Activated T-cell treated with anti-CD3 and anti-CD28 coated beads, Interleukin-2, amount 50 U/mL, for 72 hours (primary cell): Measurements from ENCODE around the gene B3GNT9. TPM values are rescaled to one million over a fixed set of nuclear protein-coding genes. Genes with fewer than 3 reads are reported as not detected.
"Not testable (repeated sequence)": the region's sequence is repeated elsewhere in the genome, so short reads cannot be mapped to it uniquely, and the experiment has no call there.

ENCODE experiments used
- ATAC-seq, 2 donors: fragments of 150-1000 bp; cut with Tn5 transposase; replicated peaks in 1 of 2; 2 replicates each; pipeline ENCODE4 v1.10.0; 2021; ENCODE audit warnings: moderate library complexity in 2 of 2, mild to moderate bottlenecking in 1 of 2
- DNase-seq, 2 donors: peaks; one replicate each; pipeline ENCODE4 v3.0.0; 2021 to 2022; ENCODE audit warnings: mixed read lengths in 1 of 2
- H3K27ac Mint-ChIP-seq: one replicate; pipeline ENCODE4 v1.8.0; 2022; ENCODE audit warnings: mild to moderate bottlenecking, moderate library complexity, mixed read lengths
- H3K27me3 Mint-ChIP-seq: one replicate; pipeline ENCODE4 v1.8.0; 2022; ENCODE audit warnings: low read depth, mixed read lengths
- H3K36me3 Mint-ChIP-seq, 2 donors: one replicate each; pipeline ENCODE4 v1.8.0; 2022; ENCODE audit warnings: mixed read lengths in 2 of 2, mild to moderate bottlenecking in 1 of 2; ENCODE audit not compliant: insufficient read depth in 2 of 2
- H3K4me1 Mint-ChIP-seq: one replicate; pipeline ENCODE4 v1.8.0; 2022; ENCODE audit warnings: low read depth, mixed read lengths
- H3K4me3 Mint-ChIP-seq, 2 donors: one replicate each; pipeline ENCODE4 v1.8.0; 2022; ENCODE audit warnings: mild to moderate bottlenecking in 2 of 2, mixed read lengths in 2 of 2, moderate library complexity in 2 of 2
- H3K9me3 Mint-ChIP-seq, 2 donors: one replicate each; pipeline ENCODE4 v1.8.0; 2022; ENCODE audit warnings: mixed read lengths in 2 of 2
- total RNA-seq, 2 donors: library from RNA; stranded (reverse); gene quantifications; one replicate each; pipeline ENCODE4 v1.2.3, GENCODE V29; 2022

The B3GNT9 gene
- total RNA-seq, 2 donors from 2014 or later: 5.7 to 7.5 TPM

GRCh38 chr16:67122799-67123198, 28.0 kb downstream of the B3GNT9 start:
- H3K27ac Mint-ChIP-seq, H3K9me3 Mint-ChIP-seq, H3K27me3 Mint-ChIP-seq, H3K4me3 Mint-ChIP-seq, H3K4me1 Mint-ChIP-seq, ATAC-seq, DNase-seq: not testable (repeated sequence)
- peaks cover 2 to 12% of the 10 kb centered on the region in 2 donors for H3K36me3 Mint-ChIP-seq

GRCh38 chr16:67120025-67120424, 30.8 kb downstream of the B3GNT9 start:
- no peaks in the 10 kb centered on the region for H3K27me3 Mint-ChIP-seq
- H3K4me3 Mint-ChIP-seq: no peak overlapping the region
- H3K9me3 Mint-ChIP-seq: no peaks in the 10 kb centered on the region
- no peak for DNase-seq
- ATAC-seq: no peak
- no peak overlapping the region for H3K27ac Mint-ChIP-seq
- H3K4me1 Mint-ChIP-seq: peaks cover 4% of the 10 kb centered on the region
- H3K36me3 Mint-ChIP-seq: peaks cover 2 to 8% of the 10 kb centered on the region in 2 donors

- no peak for DNase-seq
- H3K36me3 Mint-ChIP-seq: peaks cover 0 to 5% of the 10 kb centered on the region in 2 donors
- H3K27me3 Mint-ChIP-seq: no peaks in the 10 kb centered on the region
- H3K9me3 Mint-ChIP-seq: no peaks in the 10 kb centered on the region
- peaks cover 16% of the 10 kb centered on the region for H3K4me1 Mint-ChIP-seq
- no peak overlapping the region for H3K27ac Mint-ChIP-seq
- ATAC-seq: no peak
- no peak overlapping the region for H3K4me3 Mint-ChIP-seq
These were observed 33.1 kb downstream of the B3GNT9 start for GRCh38 chr16:67117716-67118115.

- Mint-ChIP-seq H3K4me1 (peaks cover 25% of the 10 kb centered on the region), H3K27ac (no peak overlapping the region), H3K4me3 (no peak overlapping the region), H3K36me3 (peaks cover 0 to 1% of the 10 kb centered on the region in 2 donors), H3K27me3 (no peaks in the 10 kb centered on the region), H3K9me3 (no peaks in the 10 kb centered on the region)
- no peak for DNase-seq
- ATAC-seq: no peak
These were observed 34.1 kb downstream of the B3GNT9 start for GRCh38 chr16:67116388-67117311.

GRCh38 chr16:67115639-67116038, 35.2 kb downstream of the B3GNT9 start:
- no peaks in the 10 kb centered on the region for H3K9me3 Mint-ChIP-seq
- no peak for DNase-seq
- no peaks in the 10 kb centered on the region for H3K27me3 Mint-ChIP-seq
- no peak overlapping the region for H3K4me3 Mint-ChIP-seq
- H3K27ac Mint-ChIP-seq: no peak overlapping the region
- H3K4me1 Mint-ChIP-seq: peaks cover 35% of the 10 kb centered on the region
- ATAC-seq: no peak
- H3K36me3 Mint-ChIP-seq: peaks cover 0 to 1% of the 10 kb centered on the region in 2 donors

- no peaks in the 10 kb centered on the region for H3K27me3 Mint-ChIP-seq
- no peak overlapping the region for H3K27ac Mint-ChIP-seq
- no peak overlapping the region for H3K4me3 Mint-ChIP-seq
- H3K4me1 Mint-ChIP-seq: peaks cover 36% of the 10 kb centered on the region
- no peak for ATAC-seq
- H3K36me3 Mint-ChIP-seq: peaks cover 0 to 1% of the 10 kb centered on the region in 2 donors
- no peak for DNase-seq
- H3K9me3 Mint-ChIP-seq: no peaks in the 10 kb centered on the region
These were observed 36.0 kb downstream of the B3GNT9 start for GRCh38 chr16:67114793-67115192.

GRCh38 chr16:67112591-67113399, 38.0 kb downstream of the B3GNT9 start:
- H3K27ac Mint-ChIP-seq: no peak overlapping the region
- H3K36me3 Mint-ChIP-seq: peaks cover 0 to 1% of the 10 kb centered on the region in 2 donors
- ATAC-seq (no peak), DNase-seq (no peak)
- H3K4me3 Mint-ChIP-seq: no peak overlapping the region
- no peaks in the 10 kb centered on the region for H3K9me3 Mint-ChIP-seq
- H3K4me1 Mint-ChIP-seq: peaks cover 42% of the 10 kb centered on the region
- H3K27me3 Mint-ChIP-seq: no peaks in the 10 kb centered on the region

GRCh38 chr16:67111951-67112444, 38.8 kb downstream of the B3GNT9 start:
- Mint-ChIP-seq H3K4me1 (peaks cover 42% of the 10 kb centered on the region), H3K4me3 (no peak overlapping the region), H3K36me3 (peaks cover 0 to 1% of the 10 kb centered on the region in 2 donors), H3K27me3 (no peaks in the 10 kb centered on the region), H3K9me3 (no peaks in the 10 kb centered on the region), H3K27ac (peak overlapping the region; percentile 84)
- DNase-seq: no peak
- no peak for ATAC-seq

- Mint-ChIP-seq H3K27ac (peak within 1 kb of the TSS; percentile 70), H3K4me1 (peaks cover 34% of the 10 kb centered on the region), H3K9me3 (no peaks in the 10 kb centered on the region), H3K36me3 (peaks cover 0 to 1% of the 10 kb centered on the region in 2 donors), H3K4me3 (peak within 1 kb of the TSS; percentile 91 to 96), H3K27me3 (no peaks in the 10 kb centered on the region)
- ATAC-seq: peak; percentile 89 to 93
- DNase-seq: peak; percentile 97 to 98
These were observed 41.2 kb downstream of the B3GNT9 start, which contains the start of gene PHAF1 for GRCh38 chr16:67109407-67110135. Gene PHAF1 (plus strand): TSS chr16:67109941. CDS start chr16:67110176, 235 bp downstream.

GRCh38 chr16:67108931-67109406, 41.8 kb downstream of the B3GNT9 start:
- no peaks in the 10 kb centered on the region for H3K9me3 Mint-ChIP-seq
- H3K27ac Mint-ChIP-seq: no peak overlapping the region

GRCh38 chr16:67108489-67108888, 42.3 kb downstream of the B3GNT9 start:
- Mint-ChIP-seq H3K9me3 (no peaks in the 10 kb centered on the region), H3K36me3 (peaks cover 0 to 1% of the 10 kb centered on the region in 2 donors), H3K27ac (no peak overlapping the region), H3K27me3 (no peaks in the 10 kb centered on the region), H3K4me3 (peak overlapping the region in 1 of 2 donors; percentile 91), H3K4me1 (peaks cover 30% of the 10 kb centered on the region)
- ATAC-seq: no peak
- DNase-seq: no peak

More at GRCh38 chr16:67108931-67109406, 41.8 kb downstream of the B3GNT9 start:
- ATAC-seq: no peak
- H3K36me3 Mint-ChIP-seq: peaks cover 0 to 1% of the 10 kb centered on the region in 2 donors
- no peaks in the 10 kb centered on the region for H3K27me3 Mint-ChIP-seq
- peaks cover 30% of the 10 kb centered on the region for H3K4me1 Mint-ChIP-seq
- H3K4me3 Mint-ChIP-seq: peak overlapping the region; percentile 91 to 96
- no peak for DNase-seq

GRCh38 chr16:67105881-67106280, 44.9 kb downstream of the B3GNT9 start:
- Mint-ChIP-seq H3K27me3 (no peaks in the 10 kb centered on the region), H3K27ac (peak overlapping the region; percentile 26), H3K36me3 (peaks cover 0 to 1% of the 10 kb centered on the region in 2 donors), H3K4me3 (no peak overlapping the region), H3K4me1 (peaks cover 20% of the 10 kb centered on the region), H3K9me3 (no peaks in the 10 kb centered on the region)
- DNase-seq (no peak), ATAC-seq (no peak)
